LoVo (cell line): ENCODE measurements around the gene ZDHHC19.
"Not testable (repeated sequence)": the region's sequence is repeated elsewhere in the genome, so short reads cannot be mapped to it uniquely, and the experiment has no call there.

Source experiments
- DNase-seq: peaks from one replicate; pipeline ENCODE4 v3.0.0-alpha.2; 2016; ENCODE audit warnings: low spot score

Gene ZDHHC19, protein sequence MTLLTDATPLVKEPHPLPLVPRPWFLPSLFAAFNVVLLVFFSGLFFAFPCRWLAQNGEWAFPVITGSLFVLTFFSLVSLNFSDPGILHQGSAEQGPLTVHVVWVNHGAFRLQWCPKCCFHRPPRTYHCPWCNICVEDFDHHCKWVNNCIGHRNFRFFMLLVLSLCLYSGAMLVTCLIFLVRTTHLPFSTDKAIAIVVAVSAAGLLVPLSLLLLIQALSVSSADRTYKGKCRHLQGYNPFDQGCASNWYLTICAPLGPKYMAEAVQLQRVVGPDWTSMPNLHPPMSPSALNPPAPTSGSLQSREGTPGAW

GRCh38 chr3:196210673-196211556, at the start of gene ZDHHC19:
Gene ZDHHC19 (minus strand): TSS chr3:196211400. CDS start chr3:196211315, 85 bp downstream.
- DNase-seq: no peak

DNA sequence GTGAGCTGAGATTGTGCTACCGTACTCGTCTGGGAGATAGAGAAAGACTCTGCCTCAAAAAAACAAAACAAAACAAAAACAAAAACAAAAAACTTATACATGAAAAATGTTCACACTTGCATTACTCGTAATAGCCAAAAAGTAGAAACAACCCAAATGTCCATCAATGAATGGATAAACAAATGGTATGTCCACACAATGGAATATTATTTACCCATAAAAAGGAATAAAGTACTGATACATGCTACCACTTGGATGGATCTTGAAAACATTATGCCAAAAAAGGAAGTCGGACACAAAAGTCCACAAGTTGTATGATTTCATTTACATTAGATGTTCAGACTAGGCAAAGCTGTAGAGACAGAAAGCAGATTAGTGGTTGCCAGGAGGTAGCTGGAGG, 49.6 kb upstream of the ZDHHC19 start:
- no peak for DNase-seq

- DNase-seq: no peak
These were observed 44.6 kb upstream of the ZDHHC19 start for GRCh38 chr3:196255776-196256175.

- no peak for DNase-seq
These were observed 43.4 kb upstream of the ZDHHC19 start for GRCh38 chr3:196254376-196255283.

DNA sequence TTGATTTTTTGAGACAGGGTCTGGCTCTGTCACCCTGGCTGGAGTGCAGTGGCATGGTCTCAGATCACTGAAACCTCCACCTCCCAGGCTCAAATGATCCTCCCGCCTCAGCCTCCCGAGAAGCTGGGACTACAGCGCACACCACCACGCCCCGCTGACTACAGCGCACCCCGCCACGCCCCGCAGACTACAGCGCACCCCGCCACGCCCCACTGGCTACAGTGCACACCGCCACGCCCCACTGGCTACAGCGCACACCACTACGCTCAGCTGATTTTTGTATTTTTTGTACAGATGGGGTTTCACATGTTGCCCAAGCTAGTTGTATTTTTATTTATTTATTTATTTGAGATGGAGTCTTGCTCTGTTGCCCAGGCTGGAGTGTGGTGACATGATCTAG, 40.7 kb upstream of the ZDHHC19 start:
- DNase-seq: no peak

DNA sequence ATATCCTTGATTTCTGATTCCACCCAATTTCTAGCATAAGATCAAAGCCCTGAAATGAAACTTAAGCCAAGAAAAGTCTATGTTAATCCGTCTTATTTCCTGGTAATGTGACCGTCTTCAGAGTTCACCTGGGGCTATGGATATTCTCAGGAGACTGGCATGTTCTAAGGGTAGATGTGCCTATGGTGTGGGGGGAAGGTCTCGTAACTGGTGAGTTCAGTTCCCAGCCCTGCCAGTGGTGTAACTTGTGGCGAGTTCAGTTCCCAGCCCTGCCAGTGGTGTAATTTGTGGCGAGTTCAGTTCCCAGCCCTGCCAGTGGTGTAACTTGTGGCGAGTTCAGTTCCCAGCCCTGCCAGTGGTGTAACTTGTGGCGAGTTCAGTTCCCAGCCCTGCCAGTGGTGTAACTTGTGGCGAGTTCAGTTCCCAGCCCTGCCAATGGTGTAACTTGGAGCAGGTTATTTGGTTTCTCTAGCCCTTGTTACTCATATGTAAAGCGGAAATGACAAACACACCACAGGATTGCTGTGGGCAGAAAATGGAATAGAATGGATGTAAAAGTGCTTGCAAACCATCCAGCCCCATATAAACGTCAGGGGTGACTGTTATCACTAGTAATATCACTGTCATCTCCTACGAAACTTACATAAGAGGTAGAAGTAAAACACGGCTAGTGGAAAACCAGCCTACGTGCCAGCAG, 35.6 kb upstream of the ZDHHC19 start:
- no peak for DNase-seq

- not testable (repeated sequence) for DNase-seq
These were observed 33.0 kb upstream of the ZDHHC19 start for GRCh38 chr3:196244166-196244565.

DNA sequence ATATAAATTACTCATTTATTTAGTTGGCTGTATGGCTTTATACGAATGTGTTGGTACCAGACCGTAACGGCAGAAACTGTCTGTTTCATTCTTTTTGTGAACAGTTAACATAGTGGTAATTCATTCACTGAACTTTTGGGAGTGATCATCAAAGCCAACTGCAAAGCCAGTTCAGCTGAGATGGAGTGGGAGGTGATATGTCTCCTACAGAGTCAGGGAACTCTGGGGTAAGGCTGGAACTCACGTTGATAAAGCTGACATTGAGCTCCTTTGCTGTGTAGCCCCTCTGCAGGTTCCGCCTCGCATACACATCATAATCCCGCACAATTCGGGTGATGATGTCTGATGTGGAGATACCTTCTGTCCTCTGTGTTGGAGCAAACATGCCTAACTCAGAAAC, 30.5 kb upstream of the ZDHHC19 start:
- DNase-seq: no peak

GRCh38 chr3:196240424-196240823, 29.2 kb upstream of the ZDHHC19 start:
- DNase-seq: no peak

DNA sequence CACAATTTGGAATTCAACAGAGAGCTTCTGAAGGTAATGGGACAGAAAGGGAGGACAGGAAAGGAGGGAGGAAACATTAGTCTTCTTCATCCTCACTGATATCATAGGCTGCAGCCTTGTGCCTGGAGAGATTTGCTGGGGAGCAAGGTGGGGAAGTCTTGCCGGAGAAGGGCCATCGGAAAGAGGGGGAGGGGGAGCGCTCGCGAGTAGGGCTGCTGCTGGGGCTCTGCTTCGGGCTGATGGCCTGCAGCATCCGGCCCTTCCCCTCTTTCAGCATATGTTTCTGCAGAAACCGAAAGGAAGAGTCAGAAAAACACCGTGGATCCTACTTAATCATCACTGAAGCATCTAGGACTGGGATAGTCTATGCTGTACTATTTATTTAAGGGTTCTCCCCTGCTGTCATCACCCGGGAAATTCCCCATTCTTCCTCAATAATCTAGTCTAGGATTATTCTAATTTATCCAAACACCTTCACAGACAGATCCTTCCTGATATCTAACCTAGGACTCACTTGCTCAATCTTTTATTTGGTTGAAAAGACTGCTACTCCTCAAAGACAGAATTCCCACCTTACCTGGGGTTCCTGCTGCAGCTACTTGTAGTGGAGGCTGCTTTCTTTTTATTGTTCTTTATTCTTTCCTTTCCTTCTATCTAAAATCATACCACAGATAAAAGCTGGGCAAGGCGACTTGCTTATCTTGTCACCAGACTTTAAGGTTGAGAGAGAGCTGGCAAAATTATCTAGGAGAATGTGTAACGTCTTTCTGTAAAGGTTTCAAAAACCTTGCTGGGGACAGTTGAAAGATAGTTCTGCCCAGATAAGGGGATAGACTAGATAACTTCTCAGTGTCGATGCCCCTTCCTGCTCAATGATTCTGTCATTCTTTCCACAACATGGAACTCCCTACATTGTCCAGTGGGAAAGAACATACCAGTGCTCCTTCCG, 27.7 kb upstream of the ZDHHC19 start:
- no peak for DNase-seq

GRCh38 chr3:196237203-196237602, 26.0 kb upstream of the ZDHHC19 start:
- DNase-seq: no peak

GRCh38 chr3:196236223-196236622, 25.0 kb upstream of the ZDHHC19 start:
- DNase-seq: no peak

DNA sequence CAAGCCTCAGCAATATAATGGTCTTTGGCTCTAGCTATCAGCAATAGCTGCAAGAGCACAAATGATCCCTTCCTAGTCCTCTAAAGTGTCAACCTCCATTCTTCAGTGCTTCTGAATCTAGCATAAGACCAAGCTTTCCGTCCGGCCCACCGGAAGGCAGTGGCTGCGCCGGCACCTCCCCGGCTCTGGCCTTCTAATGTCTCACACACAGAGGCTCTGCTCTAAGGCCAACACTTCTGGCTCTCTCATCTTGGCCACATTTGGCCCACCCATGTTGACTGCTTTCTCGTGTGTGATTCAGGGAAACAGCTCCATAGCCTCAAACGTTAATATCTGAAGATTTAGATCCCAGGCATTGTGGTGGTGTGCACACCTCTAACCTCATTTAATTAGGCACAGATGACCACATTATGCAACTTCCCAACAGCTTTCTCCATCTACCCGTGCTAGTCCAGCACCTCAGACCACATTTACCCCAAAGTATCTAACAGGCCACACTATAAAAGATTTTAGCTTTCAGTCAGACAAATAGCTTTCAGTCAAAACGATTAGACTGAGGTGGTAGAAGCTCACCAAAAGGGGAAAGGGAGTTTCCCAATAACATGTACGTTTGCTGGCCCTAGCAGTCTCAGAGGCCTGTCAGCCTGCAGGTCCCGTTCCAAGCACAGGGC, 24.4 kb upstream of the ZDHHC19 start:
- no peak for DNase-seq

GRCh38 chr3:196232882-196233251, 21.7 kb upstream of the ZDHHC19 start:
- DNase-seq: no peak

DNA sequence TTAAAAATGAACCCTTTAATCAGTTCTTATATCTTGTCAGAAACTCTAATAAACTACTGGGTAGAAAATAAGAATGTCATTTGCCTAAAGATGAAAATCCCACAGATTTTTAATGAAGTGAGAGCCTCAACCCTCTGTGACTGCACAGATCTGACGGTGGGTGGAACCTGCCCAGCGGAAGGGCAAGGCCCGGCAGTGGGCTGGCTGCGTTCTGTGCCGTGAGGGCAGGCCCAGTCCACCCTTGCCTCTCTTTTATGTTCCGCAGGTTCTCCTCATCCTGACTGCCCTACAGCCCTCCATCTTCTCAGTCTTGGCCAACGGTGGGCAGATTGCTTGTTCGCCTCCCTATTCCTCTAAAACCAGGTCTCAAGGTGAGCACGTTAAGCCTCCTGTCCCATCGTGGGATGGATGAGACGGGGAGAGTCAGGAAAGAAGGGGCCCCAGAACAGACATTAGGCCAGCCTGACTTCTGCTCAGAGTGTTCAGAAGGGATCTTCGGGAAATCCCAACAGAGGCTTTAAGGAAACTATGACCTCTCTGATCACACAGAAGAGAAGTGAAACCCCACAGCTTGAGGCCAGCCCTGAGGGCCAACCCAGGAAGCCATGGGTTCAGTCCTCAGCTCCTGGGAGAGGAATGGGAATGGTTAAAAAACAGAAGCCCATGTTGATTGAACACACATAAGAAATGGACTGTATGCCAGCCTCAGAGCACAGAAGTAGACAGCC, 21.1 kb upstream of the ZDHHC19 start:
- no peak for DNase-seq

DNA sequence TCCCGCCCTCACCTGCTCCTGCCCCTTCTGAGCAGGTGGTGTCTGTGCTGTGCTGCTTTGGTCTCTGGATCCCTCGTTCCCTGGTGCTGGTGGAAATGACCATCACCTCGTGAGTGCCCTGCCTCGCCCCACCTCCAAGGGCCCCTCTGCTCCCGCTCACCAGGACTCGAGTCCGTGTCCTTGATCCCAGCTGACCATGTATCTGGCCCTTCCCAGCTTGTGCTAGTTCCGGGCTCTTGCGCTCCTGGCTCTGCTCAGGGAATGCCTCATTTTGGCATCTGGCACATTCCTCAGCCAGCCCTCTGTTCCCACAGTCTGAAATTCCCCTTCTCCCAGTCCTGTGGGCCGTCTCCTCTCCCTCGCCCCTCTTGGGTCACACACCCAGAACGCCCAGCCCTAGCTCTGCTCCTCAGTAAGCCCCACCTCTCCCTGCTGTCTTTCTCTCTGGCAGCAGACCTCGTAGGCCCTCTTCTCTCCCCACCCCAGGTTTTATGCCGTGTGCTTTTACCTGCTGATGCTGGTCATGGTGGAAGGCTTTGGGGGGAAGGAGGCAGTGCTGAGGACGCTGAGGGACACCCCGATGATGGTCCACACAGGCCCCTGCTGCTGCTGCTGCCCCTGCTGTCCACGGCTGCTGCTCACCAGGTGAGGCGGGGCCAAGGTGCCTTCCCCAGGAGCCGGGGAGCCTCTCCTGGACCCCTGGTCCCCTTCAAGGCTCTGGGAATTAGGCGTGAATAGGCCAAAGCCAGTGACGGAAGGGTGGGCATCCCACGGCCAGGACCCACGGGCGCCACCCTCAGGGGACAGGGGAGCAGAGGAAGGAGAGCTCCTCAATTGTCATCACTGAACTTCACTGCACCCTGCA, 16.7 kb upstream of the ZDHHC19 start:
- no peak for DNase-seq

DNA sequence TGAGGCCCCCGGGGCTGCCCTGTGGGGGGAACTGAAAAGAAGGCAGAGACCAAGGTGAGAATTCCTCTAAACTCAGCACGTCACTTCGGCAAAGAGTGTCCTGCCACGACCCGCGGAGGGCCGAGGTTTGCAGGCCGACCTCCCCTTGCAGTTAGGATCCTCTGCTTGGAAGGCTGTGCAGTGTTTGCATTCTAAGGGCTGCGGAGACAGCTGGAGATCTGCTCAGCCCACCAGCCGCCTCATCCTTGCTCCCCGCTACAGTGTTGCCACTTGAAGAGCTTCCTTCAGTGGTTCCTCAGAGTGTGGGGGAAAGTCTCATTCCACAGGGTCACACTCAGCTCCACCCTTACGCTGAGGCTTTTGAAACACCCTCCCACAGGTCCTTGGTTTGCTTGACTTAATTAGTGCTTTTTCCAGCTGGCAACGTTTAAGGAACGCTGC, 15.9 kb upstream of the ZDHHC19 start:
- no peak for DNase-seq

DNA sequence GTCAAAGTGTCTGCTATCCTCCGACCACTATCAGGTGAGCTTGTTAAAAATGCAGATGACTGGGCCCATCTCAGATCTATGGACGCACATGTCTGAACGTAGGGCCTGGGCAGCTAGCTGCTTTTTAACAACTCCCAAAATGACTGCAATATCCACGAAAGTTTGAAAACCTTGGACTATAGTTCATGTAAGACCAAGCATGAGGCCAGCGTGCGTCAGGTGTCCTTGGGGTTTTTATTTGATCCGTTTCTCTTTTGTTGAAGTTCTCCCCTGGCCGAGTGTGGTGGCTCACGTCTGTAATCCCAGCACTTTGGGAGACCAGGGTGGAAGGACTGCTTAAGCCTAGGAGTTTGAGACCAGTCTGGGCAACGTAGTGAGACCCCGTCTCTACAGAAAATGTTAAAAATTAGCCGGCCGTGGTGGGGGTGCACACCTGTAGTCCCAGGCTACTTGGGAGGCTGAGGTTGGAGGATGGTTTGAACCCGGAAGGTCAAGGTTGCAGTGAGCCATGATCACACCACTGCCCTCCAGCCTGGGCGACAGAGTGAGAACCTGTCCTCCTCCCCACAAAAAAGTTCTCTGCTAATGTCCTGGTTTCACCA, 14.7 kb upstream of the ZDHHC19 start:
- DNase-seq: no peak
